GM11168 (cell line): ENCODE data around the gene HIBCH.
"Not testable (repeated sequence)": the region's sequence is repeated elsewhere in the genome, so short reads cannot be mapped to it uniquely, and the experiment has no call there.

ENCODE experiments used
- in situ Hi-C: fragments of 300-500 bp; cut with MboI; formaldehyde crosslinking; loops from one replicate; pipeline ENCODE4 v1.12.0; 2022; ENCODE audit warnings: low sequenced_read_pairs; ENCODE audit not compliant: unreplicated experiment

HIBCH gene

GRCh38 chr2:190169221-190170072, 150.2 kb downstream of the HIBCH start:
- in situ Hi-C loops = no loop called here

- in situ Hi-C loops = no loop called here
Observed at GRCh38 chr2:190167702-190168101, 151.9 kb downstream of the HIBCH start.

GRCh38 chr2:190165491-190165890, 154.1 kb downstream of the HIBCH start:
- in situ Hi-C loops = no loop called here

DNA sequence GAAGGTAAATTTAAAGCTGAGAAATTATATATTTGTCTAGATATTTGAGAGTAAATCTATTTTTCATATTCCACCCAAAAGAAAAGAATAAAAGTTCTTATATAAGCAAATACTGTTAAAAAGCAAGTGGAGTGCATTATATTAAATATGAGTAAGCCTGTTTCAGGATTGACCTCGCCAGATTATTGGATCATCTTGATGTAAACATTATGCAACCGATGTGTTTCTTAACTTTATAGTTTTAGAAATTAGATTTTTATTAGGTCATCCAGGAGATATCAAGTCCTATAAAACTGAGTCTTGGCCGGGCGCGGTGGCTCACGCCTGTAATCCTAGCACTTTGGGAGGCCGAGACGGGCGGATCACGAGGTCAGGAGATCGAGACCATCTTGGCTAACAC, 156.8 kb downstream of the HIBCH start:
- in situ Hi-C loops = no loop called here

DNA sequence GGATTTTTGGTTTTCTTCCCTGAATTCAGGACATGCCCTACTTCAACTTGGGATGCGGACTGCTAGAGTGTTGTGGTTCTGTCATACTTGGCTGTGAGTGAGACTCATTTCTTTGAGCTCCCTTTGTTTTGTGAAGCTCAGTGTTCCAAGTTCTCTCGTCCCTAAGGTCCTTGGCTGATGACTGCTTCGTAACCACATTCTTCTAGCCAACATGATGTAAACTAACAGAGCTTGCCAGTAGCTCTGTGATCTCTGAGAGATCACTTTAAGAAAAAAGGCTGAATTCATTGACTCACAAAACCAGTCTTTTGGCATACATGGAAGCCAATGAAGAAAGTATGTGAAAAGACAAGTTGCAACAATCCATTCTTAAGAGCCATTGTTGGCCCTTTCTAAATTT, 160.2 kb downstream of the HIBCH start:
- in situ Hi-C loops = no loop called here

- in situ Hi-C loops = no loop called here
Observed at GRCh38 chr2:190158798-190159434, 160.7 kb downstream of the HIBCH start.

DNA sequence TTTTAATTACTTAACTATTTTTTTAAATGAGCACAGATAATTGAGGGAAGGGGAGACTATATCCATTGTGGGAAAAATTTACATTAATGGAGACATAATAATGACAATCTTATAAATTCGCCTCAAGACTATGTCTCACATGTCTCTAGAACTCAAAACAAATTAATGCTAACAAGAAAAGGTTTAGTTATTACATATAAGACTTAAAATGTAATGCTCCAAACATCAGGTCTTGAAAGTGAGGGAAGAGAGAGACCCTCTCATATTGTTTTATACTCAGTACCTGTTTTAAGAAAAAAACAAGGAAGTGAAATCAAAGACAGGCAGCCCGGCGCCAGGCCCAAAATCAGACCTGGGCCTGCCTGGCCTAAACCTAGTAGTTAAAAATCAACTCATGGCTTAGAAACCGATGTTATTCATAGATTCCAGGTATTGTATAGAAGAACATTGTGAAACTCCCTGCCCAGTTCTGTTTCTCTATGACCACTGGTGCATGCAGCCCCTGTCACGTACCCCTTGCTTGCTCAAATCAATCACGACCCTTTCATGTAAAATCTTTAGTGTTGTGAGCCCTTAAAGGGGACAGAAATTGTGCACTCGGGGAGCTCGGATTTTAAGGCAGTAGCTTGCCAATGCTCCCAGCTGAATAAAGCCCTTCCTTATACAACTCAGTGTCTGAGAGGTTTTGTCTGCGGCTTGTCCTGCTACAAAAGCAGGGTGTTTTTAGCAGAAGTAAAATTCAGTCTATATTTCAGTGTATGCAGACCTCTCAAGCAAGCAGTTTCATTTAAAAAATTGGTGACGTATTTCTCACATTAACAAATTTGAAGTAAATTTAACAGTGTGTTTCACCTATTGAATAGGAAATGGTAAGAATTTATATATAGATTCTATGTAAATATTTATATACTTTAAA, 161.8 kb downstream of the HIBCH start:
- in situ Hi-C loops = not testable (repeated sequence)

DNA sequence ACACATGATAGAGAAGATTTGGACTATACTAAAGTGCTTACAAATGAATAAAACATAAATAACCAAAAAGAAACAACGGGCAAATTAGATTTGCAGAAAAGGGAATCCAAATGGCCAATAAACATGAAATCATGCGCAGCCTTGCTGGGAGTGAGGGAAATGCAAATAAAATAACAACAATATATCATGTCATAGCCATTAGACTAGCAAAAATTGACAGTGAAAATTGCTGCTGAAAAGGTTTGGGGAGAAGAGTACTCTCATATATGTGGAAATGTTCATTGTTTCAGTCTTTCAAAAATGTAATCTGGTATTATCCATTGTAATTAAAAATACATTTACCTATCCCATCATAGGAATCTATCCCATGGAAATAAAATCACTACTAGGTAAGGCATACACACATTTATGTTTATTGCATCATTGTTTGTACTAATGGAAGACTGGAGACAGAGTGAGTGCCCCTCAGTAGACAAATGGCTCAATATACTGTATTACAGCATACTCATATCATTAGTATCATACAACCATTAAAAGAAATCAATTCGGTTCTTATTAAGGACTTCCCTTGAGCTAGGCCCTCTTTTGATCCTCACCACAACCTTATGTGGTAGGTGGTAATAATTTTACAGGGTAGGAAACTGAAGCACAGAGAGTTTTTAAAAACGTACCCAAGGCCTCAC, 163.0 kb downstream of the HIBCH start:
- in situ Hi-C loops = no loop called here
